Vagina (tissue), 2 donors: ENCODE measurements around the gene CDK15.

ENCODE experiments used
- CTCF ChIP-seq, 3 experiments: fragments of 450-650 bp in 2 of 3; fragments of 200-600 bp in 1 of 3; sonication (generic) in 1 of 3; IDR thresholded peaks; one replicate each; pipeline ENCODE4 v1.5.1; 2017 to 2019; ENCODE audit warnings: antibody characterized with exemption in 3 of 3, mild to moderate bottlenecking in 2 of 3, moderate library complexity in 2 of 3
- POLR2A ChIP-seq, 2 donors: fragments of 450-650 bp; IDR thresholded peaks; one replicate each; pipeline ENCODE4 v1.6.1; 2017; ENCODE audit warnings: antibody characterized with exemption in 2 of 2, mild to moderate bottlenecking in 2 of 2, moderate library complexity in 2 of 2
- POLR2AphosphoS5 ChIP-seq, 2 donors: sonication (generic); formaldehyde crosslinking; IDR thresholded peaks; one replicate each; pipeline ENCODE4 v1.9.0; 2017; ENCODE audit warnings: antibody characterized with exemption in 2 of 2, mild to moderate bottlenecking in 2 of 2, low read depth in 1 of 2; ENCODE audit not compliant: insufficient read depth in 1 of 2

DNA sequence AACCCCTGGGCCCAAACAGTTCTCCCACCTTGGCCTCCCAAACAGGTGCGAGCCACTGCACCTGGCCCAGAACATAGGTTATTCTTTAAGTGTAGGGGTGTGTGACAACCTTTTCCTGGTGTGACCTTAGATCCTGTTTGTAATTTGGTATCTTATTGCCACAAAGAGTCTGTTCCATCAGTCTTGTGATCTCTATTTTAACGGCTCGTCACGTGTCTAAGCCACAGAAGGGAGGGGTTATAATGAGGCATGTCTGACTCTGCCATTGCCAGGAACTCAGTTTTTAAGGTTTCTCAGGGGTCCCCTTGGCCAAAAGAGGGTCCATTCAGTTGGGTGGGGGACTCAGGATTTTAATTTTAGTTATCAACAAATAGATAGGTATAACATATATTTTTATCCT lies 21.2 kb upstream of the CDK15 start:
- TF ChIP-seq CTCF (IDR thresholded peaks at IDR 0.05) (no peak), POLR2AphosphoS5 (IDR thresholded peaks at IDR 0.05; ENCODE audit: insufficient read depth in 1 of 2, low read depth in 1 of 2) (no peak), POLR2A (IDR thresholded peaks at IDR 0.05) (no peak)
